ENCODE data around the gene RBM7.

RBM7 gene

GRCh38 chr11:114426280-114426679, 25.8 kb downstream of the RBM7 start:
- no peaks in the 10 kb centered on the region for H3K79me2 ChIP-seq (ENCODE audit: low read length)
- no peak overlapping the region for H3K4me2 ChIP-seq (ENCODE audit: low read depth, low read length)
- no peaks in the 10 kb centered on the region for H4K20me1 ChIP-seq (ENCODE audit: insufficient read depth, low read length)
- H3K9ac ChIP-seq (ENCODE audit: low read length): no peak overlapping the region
- DNase-seq: no peak
- H3K27ac ChIP-seq (ENCODE audit: low read length): no peak overlapping the region
- H3K36me3 ChIP-seq (replicated peaks; ENCODE audit: insufficient read depth, low read length): no peaks in the 10 kb centered on the region
- no peaks in the 10 kb centered on the region for H3K27me3 ChIP-seq (replicated peaks; ENCODE audit: insufficient read depth, low read length)
- H3K4me1 ChIP-seq (ENCODE audit: low read length): no peaks in the 10 kb centered on the region
- TF ChIP-seq EZH2phosphoT487 (IDR thresholded peaks at IDR 0.05; ENCODE audit: low read length) (no peak), EZH2 (optimal IDR thresholded peaks at IDR 0.05; ENCODE audit: low read depth, low read length) (no peak), CTCF (IDR thresholded peaks at IDR 0.05; ENCODE audit: low read length) (no peak)
- no peaks in the 10 kb centered on the region for H3K9me3 ChIP-seq (replicated peaks; ENCODE audit: insufficient read depth, low read length)
- no peaks in the 10 kb centered on the region for H3K9me2 ChIP-seq (replicated peaks; ENCODE audit: insufficient read depth, low read length)
- no peak overlapping the region for H2AFZ ChIP-seq (ENCODE audit: low read length)
- no peaks in the 10 kb centered on the region for H3F3A ChIP-seq (ENCODE audit: insufficient read depth, low read length)
- H3K4me3 ChIP-seq (ENCODE audit: low read length): no peak overlapping the region

DNA sequence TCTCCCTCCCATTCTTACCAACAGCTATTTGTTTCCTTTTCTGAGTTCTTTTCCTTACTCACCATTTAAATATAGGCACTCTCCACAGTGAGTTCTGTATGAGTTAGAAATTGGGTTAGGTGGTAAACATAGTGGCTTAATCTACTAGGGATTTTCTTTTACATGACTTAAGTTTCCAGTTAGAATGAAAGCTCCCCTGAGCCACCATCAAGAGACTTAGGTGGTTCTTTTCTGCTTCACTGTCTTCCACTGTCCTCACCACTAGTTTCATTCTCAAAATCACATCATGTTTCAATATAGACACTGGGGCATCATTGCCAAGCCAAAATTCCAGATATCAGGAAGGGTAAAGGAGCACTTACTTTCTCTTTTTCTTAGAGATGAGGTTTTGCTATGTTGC, 29.8 kb downstream of the RBM7 start:
- Histone ChIP-seq H3K4me1 (ENCODE audit: low read length) (no peaks in the 10 kb centered on the region), H3K4me3 (ENCODE audit: low read length) (no peak overlapping the region), H4K20me1 (ENCODE audit: insufficient read depth, low read length) (no peaks in the 10 kb centered on the region), H3K27ac (ENCODE audit: low read length) (no peak overlapping the region), H3K9me2 (replicated peaks; ENCODE audit: insufficient read depth, low read length) (no peaks in the 10 kb centered on the region), H3K27me3 (replicated peaks; ENCODE audit: insufficient read depth, low read length) (no peaks in the 10 kb centered on the region), H3K79me2 (ENCODE audit: low read length) (no peaks in the 10 kb centered on the region), H3K36me3 (replicated peaks; ENCODE audit: insufficient read depth, low read length) (no peaks in the 10 kb centered on the region), H3F3A (ENCODE audit: insufficient read depth, low read length) (no peaks in the 10 kb centered on the region), H3K9me3 (replicated peaks; ENCODE audit: insufficient read depth, low read length) (no peaks in the 10 kb centered on the region), H2AFZ (ENCODE audit: low read length) (no peak overlapping the region), H3K4me2 (ENCODE audit: low read depth, low read length) (no peak overlapping the region), H3K9ac (ENCODE audit: low read length) (no peak overlapping the region)
- no peak for TF ChIP-seq EZH2phosphoT487 (IDR thresholded peaks at IDR 0.05; ENCODE audit: low read length)
- no peak for TF ChIP-seq CTCF (IDR thresholded peaks at IDR 0.05; ENCODE audit: low read length)
- no peak for TF ChIP-seq EZH2 (optimal IDR thresholded peaks at IDR 0.05; ENCODE audit: low read depth, low read length)
- no peak for DNase-seq

DNA sequence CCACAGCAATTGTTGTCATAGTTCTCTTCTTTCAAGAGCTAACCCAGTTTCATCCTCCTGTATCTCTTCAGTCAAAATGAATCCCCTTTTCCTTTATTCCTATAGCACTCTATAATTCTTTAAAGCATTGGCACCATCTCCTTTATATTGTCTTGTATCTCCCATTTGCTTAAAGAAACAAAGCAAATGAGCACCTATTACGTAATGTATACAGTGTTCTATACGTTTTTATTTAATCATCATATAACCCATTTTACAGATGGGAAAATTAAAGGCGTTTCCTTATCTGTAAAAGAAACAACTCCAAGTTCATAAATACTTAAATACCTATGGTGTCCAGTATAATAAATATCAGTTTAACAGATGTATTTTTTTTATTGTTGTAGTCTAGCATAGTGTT, 32.4 kb downstream of the RBM7 start:
- H3K36me3 ChIP-seq (replicated peaks; ENCODE audit: insufficient read depth, low read length): no peaks in the 10 kb centered on the region
- H3K79me2 ChIP-seq (ENCODE audit: low read length): no peaks in the 10 kb centered on the region
- H3K9me2 ChIP-seq (replicated peaks; ENCODE audit: insufficient read depth, low read length): no peaks in the 10 kb centered on the region
- no peaks in the 10 kb centered on the region for H3K27me3 ChIP-seq (replicated peaks; ENCODE audit: insufficient read depth, low read length)
- H3K4me3 ChIP-seq (ENCODE audit: low read length): no peak overlapping the region
- no peak for DNase-seq
- H3K27ac ChIP-seq (ENCODE audit: low read length): no peak overlapping the region
- no peaks in the 10 kb centered on the region for H3F3A ChIP-seq (ENCODE audit: insufficient read depth, low read length)
- H3K4me2 ChIP-seq (ENCODE audit: low read depth, low read length): no peak overlapping the region
- H2AFZ ChIP-seq (ENCODE audit: low read length): no peak overlapping the region
- no peaks in the 10 kb centered on the region for H3K4me1 ChIP-seq (ENCODE audit: low read length)
- no peaks in the 10 kb centered on the region for H4K20me1 ChIP-seq (ENCODE audit: insufficient read depth, low read length)
- H3K9ac ChIP-seq (ENCODE audit: low read length): no peak overlapping the region
- TF ChIP-seq EZH2phosphoT487 (IDR thresholded peaks at IDR 0.05; ENCODE audit: low read length) (no peak), EZH2 (optimal IDR thresholded peaks at IDR 0.05; ENCODE audit: low read depth, low read length) (no peak), CTCF (IDR thresholded peaks at IDR 0.05; ENCODE audit: low read length) (no peak)
- no peaks in the 10 kb centered on the region for H3K9me3 ChIP-seq (replicated peaks; ENCODE audit: insufficient read depth, low read length)

Data from MM.1S (cell line).